H9 (cell line): ENCODE data around the gene UMAD1. TPM values are rescaled to one million over a fixed set of nuclear protein-coding genes. Genes with fewer than 3 reads are reported as not detected.

Experiments used
- DNase-seq: peaks from one replicate; pipeline ENCODE4 v3.0.0-alpha.2; 2017
- H2AFZ ChIP-seq: one replicate; pipeline ENCODE4 v1.6.1; 2013; ENCODE audit warnings: mild to moderate bottlenecking, low read length, control low read depth, moderate library complexity
- H2AK5ac ChIP-seq: 2 replicates; pipeline ENCODE4 v1.6.1; 2013; ENCODE audit warnings: low read length, control low read depth, mixed read lengths; ENCODE audit not compliant: insufficient read length
- H2BK120ac ChIP-seq: one replicate; pipeline ENCODE4 v1.6.1; 2013; ENCODE audit warnings: low read depth, mild to moderate bottlenecking, low read length, control low read depth, inconsistent platforms; ENCODE audit not compliant: poor library complexity, severe bottlenecking
- H2BK12ac ChIP-seq: 2 replicates; pipeline ENCODE4 v1.6.1; 2013; ENCODE audit warnings: low read length, control low read depth, mixed read lengths, low read depth; ENCODE audit not compliant: insufficient read length
- H2BK15ac ChIP-seq: 2 replicates; pipeline ENCODE4 v1.6.1; 2013; ENCODE audit warnings: low read depth, low read length, control low read depth
- H2BK20ac ChIP-seq: one replicate; pipeline ENCODE4 v1.6.1; 2013; ENCODE audit warnings: low read depth, mild to moderate bottlenecking, low read length, control low read depth, inconsistent platforms; ENCODE audit not compliant: poor library complexity, severe bottlenecking
- H2BK5ac ChIP-seq: 2 replicates; pipeline ENCODE4 v1.6.1; 2013; ENCODE audit warnings: low read length, control low read depth, mixed read lengths; ENCODE audit not compliant: insufficient read length
- H3K14ac ChIP-seq: 2 replicates; pipeline ENCODE4 v1.6.1; 2013; ENCODE audit warnings: low read length, control low read depth; ENCODE audit not compliant: insufficient read depth
- H3K18ac ChIP-seq: 2 replicates; pipeline ENCODE4 v1.6.1; 2013; ENCODE audit warnings: low read depth, mild to moderate bottlenecking, mixed read lengths, low read length, control low read depth; ENCODE audit not compliant: insufficient read length
- H3K23ac ChIP-seq: 2 replicates; pipeline ENCODE4 v1.6.1; 2013; ENCODE audit warnings: low read length, control low read depth, mixed read lengths, low read depth; ENCODE audit not compliant: insufficient read length
- H3K23me2 ChIP-seq: 2 replicates; pipeline ENCODE4 v1.6.1; 2013; ENCODE audit warnings: low read depth, mild to moderate bottlenecking, mixed read lengths, low read length, control low read depth; ENCODE audit not compliant: insufficient read length, poor library complexity, severe bottlenecking
- H3K27ac ChIP-seq: 2 replicates; pipeline ENCODE4 v1.5.1; 2013; ENCODE audit warnings: low read length, control low read depth, mixed read lengths, low read depth; ENCODE audit not compliant: insufficient read length
- H3K27me3 ChIP-seq: 2 replicates; pipeline ENCODE4 v1.6.1; 2013; ENCODE audit warnings: low read length, control low read depth, inconsistent platforms; ENCODE audit not compliant: insufficient read depth
- H3K4ac ChIP-seq: 2 replicates; pipeline ENCODE4 v1.6.1; 2013; ENCODE audit warnings: low read depth, mild to moderate bottlenecking, control low read depth, inconsistent platforms, low read length, moderate library complexity
- H3K4me1 ChIP-seq: 2 replicates; pipeline ENCODE4 v1.6.1; 2013; ENCODE audit warnings: low read length, control low read depth, inconsistent platforms; ENCODE audit not compliant: insufficient read depth
- H3K4me2 ChIP-seq: 2 replicates; pipeline ENCODE4 v1.6.1; 2013; ENCODE audit warnings: low read length, control low read depth, mixed read lengths; ENCODE audit not compliant: insufficient read length, insufficient read depth
- H3K56ac ChIP-seq: 2 replicates; pipeline ENCODE4 v1.6.1; 2013; ENCODE audit warnings: low read depth, mild to moderate bottlenecking, mixed read lengths, low read length, control low read depth; ENCODE audit not compliant: insufficient read length
- H3K79me1 ChIP-seq: 2 replicates; pipeline ENCODE4 v1.6.1; 2013; ENCODE audit warnings: low read depth, mild to moderate bottlenecking, moderate library complexity, low read length, control low read depth, inconsistent platforms; ENCODE audit not compliant: insufficient read depth, poor library complexity, severe bottlenecking
- H3K79me2 ChIP-seq: 2 replicates; pipeline ENCODE4 v1.6.1; 2013; ENCODE audit warnings: low read length, control low read depth, inconsistent platforms; ENCODE audit not compliant: insufficient read depth
- H3K9ac ChIP-seq: 2 replicates; pipeline ENCODE4 v1.6.1; 2013; ENCODE audit warnings: low read length, control low read depth, mixed read lengths; ENCODE audit not compliant: insufficient read length; ENCODE audit errors: extremely low read depth
- H3K9me3 ChIP-seq: one replicate; pipeline ENCODE4 v1.6.1; 2013; ENCODE audit warnings: low read depth, low read length, inconsistent platforms; ENCODE audit not compliant: control insufficient read depth
- H3T11ph ChIP-seq: one replicate; pipeline ENCODE4 v1.6.1; 2013; ENCODE audit warnings: mild to moderate bottlenecking, low read length, control low read depth, inconsistent platforms
- H4K20me1 ChIP-seq: one replicate; pipeline ENCODE4 v1.6.1; 2013; ENCODE audit not compliant: control insufficient read depth, insufficient read length, insufficient read depth
- H4K5ac ChIP-seq: 2 replicates; pipeline ENCODE4 v1.6.1; 2013; ENCODE audit warnings: low read depth, mild to moderate bottlenecking, mixed read lengths, low read length, control low read depth; ENCODE audit not compliant: insufficient read length
- H4K8ac ChIP-seq: replicated peaks from 2 replicates; pipeline ENCODE4 v1.6.1; 2013; ENCODE audit warnings: low read length, control low read depth, mixed read lengths, low read depth; ENCODE audit not compliant: insufficient read length
- H4K91ac ChIP-seq: 2 replicates; pipeline ENCODE4 v1.6.1; 2013; ENCODE audit warnings: low read depth, mild to moderate bottlenecking, moderate library complexity, mixed read lengths, low read length, control low read depth; ENCODE audit not compliant: insufficient read length
- H3K27ac Mint-ChIP-seq, 3 experiments: 2 replicates in 2 of 3; 3 replicates in 1 of 3; pipeline ENCODE4 v1.8.0; 2020 to 2021; ENCODE audit warnings: mixed read lengths in 3 of 3, mild to moderate bottlenecking in 1 of 3, moderate library complexity in 1 of 3
- H3K27me3 Mint-ChIP-seq: 2 replicates; pipeline ENCODE4 v1.8.0; 2021; ENCODE audit warnings: low read depth, mild to moderate bottlenecking, moderate library complexity, mixed read lengths
- H3K36me3 Mint-ChIP-seq, 3 experiments: 2 replicates in 2 of 3; 3 replicates in 1 of 3; pipeline ENCODE4 v1.8.0; 2020 to 2021; ENCODE audit warnings: low read depth in 3 of 3, mixed read lengths in 3 of 3; ENCODE audit not compliant: insufficient read depth in 1 of 3
- H3K4me1 Mint-ChIP-seq, 2 experiments: 2 replicates each; pipeline ENCODE4 v1.8.0; 2020; ENCODE audit warnings: mixed read lengths in 2 of 2
- H3K4me3 Mint-ChIP-seq, 2 experiments: 2 replicates in 1 of 2; 3 replicates in 1 of 2; pipeline ENCODE4 v1.8.0; 2020 to 2021; ENCODE audit warnings: mild to moderate bottlenecking in 2 of 2, mixed read lengths in 2 of 2, moderate library complexity in 1 of 2
- H3K9me3 Mint-ChIP-seq, 2 experiments: 2 replicates in 1 of 2; 3 replicates in 1 of 2; pipeline ENCODE4 v1.8.0; 2020; ENCODE audit warnings: mild to moderate bottlenecking in 2 of 2, mixed read lengths in 2 of 2, moderate library complexity in 1 of 2
- whole genome bisulfite sequencing: extraction: QIAGEN DNeasy Blood & Tissue Kit; methylation state at CpG from one replicate; pipeline ENCODE4 v1.1.7; 2013; ENCODE audit warnings: missing lambda C conversion rate, low lambda C conversion rate, mixed read lengths; ENCODE audit not compliant: insufficient read length; ENCODE audit errors: extremely low coverage; 5-methylcytosine and 5-hydroxymethylcytosine counted together
- total RNA-seq: library from RNA; stranded (reverse); gene quantifications from 2 replicates; pipeline ENCODE4 v1.2.1, GENCODE V29; 2021
- TF ChIP-seq, protein P1 (sequence below): fragments of 200-600 bp; sonication (generic); conservative IDR thresholded peaks from 3 replicates; pipeline ENCODE4 v1.8.0; 2021; ENCODE audit warnings: antibody characterized with exemption, mild to moderate bottlenecking

UMAD1 gene
- total RNA-seq, 1 experiment from 2014 or later, result 8.9 TPM

- Histone ChIP-seq H4K91ac (no peak overlapping the region), H2BK15ac (no peak overlapping the region), H3K18ac (no peak overlapping the region), H4K5ac (no peak overlapping the region), H2AK5ac (no peak overlapping the region), H3K23ac (no peak overlapping the region), H3K79me2 (no peaks in the 10 kb centered on the region), H2BK20ac (no peak overlapping the region), H3T11ph (no peak overlapping the region), H3K4ac (no peak overlapping the region), H4K20me1 (no peaks in the 10 kb centered on the region), H3K4me2 (no peak overlapping the region), H3K27ac (no peak overlapping the region), H3K9me3 (no peaks in the 10 kb centered on the region), H3K56ac (no peak overlapping the region), H3K4me1 (peaks cover 2% of the 10 kb centered on the region; the same call in 1 of the 2 replicates), H3K23me2 (no peaks in the 10 kb centered on the region), H2BK5ac (no peak overlapping the region), H3K9ac (no peak overlapping the region), H3K14ac (no peak overlapping the region), H2AFZ (no peak overlapping the region), H4K8ac (no peak overlapping the region), H3K79me1 (no peaks in the 10 kb centered on the region), H2BK12ac (no peak overlapping the region), H3K27me3 (no peaks in the 10 kb centered on the region), H2BK120ac (no peak overlapping the region)
- Mint-ChIP-seq H3K4me3 (no peak overlapping the region), H3K27ac (no peak overlapping the region), H3K4me1 (peaks cover 47% of the 10 kb centered on the region in 2 experiments), H3K27me3 (no peaks in the 10 kb centered on the region), H3K9me3 (no peaks in the 10 kb centered on the region), H3K36me3 (no peaks in the 10 kb centered on the region; a peak in 1 of 7 replicates)
- no peak for DNase-seq
- no CpG with 5 or more reads among the region's 4 CpGs for WGBS
- TF ChIP-seq, protein P1, sequence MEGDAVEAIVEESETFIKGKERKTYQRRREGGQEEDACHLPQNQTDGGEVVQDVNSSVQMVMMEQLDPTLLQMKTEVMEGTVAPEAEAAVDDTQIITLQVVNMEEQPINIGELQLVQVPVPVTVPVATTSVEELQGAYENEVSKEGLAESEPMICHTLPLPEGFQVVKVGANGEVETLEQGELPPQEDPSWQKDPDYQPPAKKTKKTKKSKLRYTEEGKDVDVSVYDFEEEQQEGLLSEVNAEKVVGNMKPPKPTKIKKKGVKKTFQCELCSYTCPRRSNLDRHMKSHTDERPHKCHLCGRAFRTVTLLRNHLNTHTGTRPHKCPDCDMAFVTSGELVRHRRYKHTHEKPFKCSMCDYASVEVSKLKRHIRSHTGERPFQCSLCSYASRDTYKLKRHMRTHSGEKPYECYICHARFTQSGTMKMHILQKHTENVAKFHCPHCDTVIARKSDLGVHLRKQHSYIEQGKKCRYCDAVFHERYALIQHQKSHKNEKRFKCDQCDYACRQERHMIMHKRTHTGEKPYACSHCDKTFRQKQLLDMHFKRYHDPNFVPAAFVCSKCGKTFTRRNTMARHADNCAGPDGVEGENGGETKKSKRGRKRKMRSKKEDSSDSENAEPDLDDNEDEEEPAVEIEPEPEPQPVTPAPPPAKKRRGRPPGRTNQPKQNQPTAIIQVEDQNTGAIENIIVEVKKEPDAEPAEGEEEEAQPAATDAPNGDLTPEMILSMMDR, result no peak
Observed at GRCh38 chr7:7704867-7705266, 64.3 kb downstream of the UMAD1 start.
